GM23248 (cell line): ENCODE results near the gene GOLGA3.

Source experiments
- EZH2 ChIP-seq: fragments of 200-600 bp; sonication (generic); IDR thresholded peaks from 2 replicates; pipeline ENCODE4 v1.6.1; 2018; ENCODE audit warnings: antibody characterized with exemption, mild to moderate bottlenecking; ENCODE audit not compliant: insufficient read depth, poor library complexity, severe bottlenecking
- EZH2phosphoT487 ChIP-seq: fragments of 200-600 bp; sonication (generic); IDR thresholded peaks from 2 replicates; pipeline ENCODE4 v1.6.1; 2018; ENCODE audit warnings: antibody characterized with exemption, moderate library complexity, mild to moderate bottlenecking, low read depth; ENCODE audit not compliant: insufficient read depth

- no peak for TF ChIP-seq EZH2phosphoT487
- TF ChIP-seq EZH2, result no peak
Observed at GRCh38 chr12:132743831-132744230, 84.8 kb downstream of the GOLGA3 start.
